Omental fat pad (tissue), 4 donors: ENCODE results near the gene LPO. TPM values are rescaled to one million over a fixed set of nuclear protein-coding genes. Genes with fewer than 3 reads are reported as not detected.

Source experiments
- ATAC-seq: fragments of 150-250 bp; one replicate; pipeline ENCODE4 v1.9.1; 2016; ENCODE audit warnings: mild to moderate bottlenecking, moderate library complexity; ENCODE audit not compliant: low FRiP score
- DNase-seq: peaks from one replicate; pipeline ENCODE4 v3.0.0-alpha.2; 2019; ENCODE audit warnings: low spot score
- CTCF ChIP-seq, 3 donors: fragments of 450-650 bp; IDR thresholded peaks; one replicate each; pipeline ENCODE4 v1.5.1; 2016 to 2017; ENCODE audit warnings: antibody characterized with exemption in 3 of 3, mild to moderate bottlenecking in 3 of 3, moderate library complexity in 2 of 3
- total RNA-seq, 4 donors: library from RNA; depleted of rRNA; stranded (reverse); fragments of >200 nt; gene quantifications; one replicate each; pipeline ENCODE4 v1.1.0, GENCODE V29; 2016

LPO gene
- total RNA-seq, 4 donors from 2014 or later: 0.46 TPM; not detected in 3

- DNase-seq (no peak), ATAC-seq (no peak)
- no peak for TF ChIP-seq CTCF (IDR thresholded peaks at IDR 0.05)
These were observed 7.8 kb downstream of the LPO start for GRCh38 chr17:58246104-58246740.

- ATAC-seq (no peak), DNase-seq (no peak)
- TF ChIP-seq CTCF (IDR thresholded peaks at IDR 0.05): no peak
These were observed 8.4 kb downstream of the LPO start for GRCh38 chr17:58246781-58247180.

GRCh38 chr17:58247511-58248363, 9.4 kb downstream of the LPO start:
- TF ChIP-seq CTCF (IDR thresholded peaks at IDR 0.05): no peak
- no peak for DNase-seq

DNA sequence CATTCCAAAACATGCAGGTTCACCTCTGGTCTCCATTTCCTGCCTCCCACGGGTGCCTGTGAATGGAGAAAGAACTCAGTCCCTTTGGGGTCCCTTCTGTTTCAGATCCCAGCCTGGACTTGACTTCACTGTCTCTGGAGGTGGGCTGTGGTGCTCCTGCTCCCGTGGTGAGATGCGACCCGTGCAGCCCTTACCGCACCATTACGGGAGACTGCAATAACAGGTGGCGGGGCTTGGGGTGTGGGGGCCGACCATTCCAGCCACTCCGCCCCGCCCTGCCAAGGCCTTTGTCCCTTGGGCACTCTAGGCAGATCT, 10.5 kb downstream of the LPO start:
- TF ChIP-seq CTCF (IDR thresholded peaks at IDR 0.05): no peak
- no peak for ATAC-seq
- no peak for DNase-seq

More at GRCh38 chr17:58247511-58248363, 9.4 kb downstream of the LPO start:
- ATAC-seq: no peak

GRCh38 chr17:58249270-58250133, 11.1 kb downstream of the LPO start:
- DNase-seq (peak; percentile 29), ATAC-seq (peak; percentile 89)
- peak in 1 of 3 donors; percentile 70 for TF ChIP-seq CTCF (IDR thresholded peaks at IDR 0.05)

GRCh38 chr17:58250344-58251011, 12.1 kb downstream of the LPO start:
- no peak for DNase-seq
- ATAC-seq: no peak
- no peak for TF ChIP-seq CTCF (IDR thresholded peaks at IDR 0.05)
